Measurements from ENCODE around the gene RAD50.
"Not testable (repeated sequence)": the region's sequence is repeated elsewhere in the genome, so short reads cannot be mapped to it uniquely, and the experiment has no call there.

Gene RAD50

GRCh38 chr5:132556763-132557477, at the start of gene RAD50:
Gene RAD50, plus strand, starts transcription at chr5:132556977. Its CDS starts 348 bp downstream, at chr5:132557325.
- Histone ChIP-seq H3K9ac (ENCODE audit: low read length) (peak within 1 kb of the TSS; percentile 84), H3K36me3 (ENCODE audit: control insufficient read depth, insufficient read depth, low read length) (peaks cover 4% of the 10 kb centered on the region), H3K4me1 (ENCODE audit: control insufficient read depth, insufficient read depth, low read length) (no peaks in the 10 kb centered on the region), H3K27me3 (ENCODE audit: control insufficient read depth, insufficient read depth, low read length) (no peaks in the 10 kb centered on the region), H3K4me3 (ENCODE audit: low read length) (peak within 1 kb of the TSS; percentile 53), H3K9me3 (ENCODE audit: control insufficient read depth, low read length) (no peaks in the 10 kb centered on the region)

- H3K27me3 ChIP-seq (ENCODE audit: control insufficient read depth, insufficient read depth, low read length): no peaks in the 10 kb centered on the region
- H3K4me3 ChIP-seq (ENCODE audit: low read length): no peak overlapping the region
- no peaks in the 10 kb centered on the region for H3K9me3 ChIP-seq (ENCODE audit: control insufficient read depth, low read length)
- H3K9ac ChIP-seq (ENCODE audit: low read length): no peak overlapping the region
- no peaks in the 10 kb centered on the region for H3K36me3 ChIP-seq (ENCODE audit: control insufficient read depth, insufficient read depth, low read length)
- peaks cover 21% of the 10 kb centered on the region for H3K4me1 ChIP-seq (ENCODE audit: control insufficient read depth, insufficient read depth, low read length)
Measured at GRCh38 chr5:132510076-132510475, 46.7 kb upstream of the RAD50 start.

GRCh38 chr5:132513618-132514336, 43.0 kb upstream of the RAD50 start:
- not testable (repeated sequence) for H3K9me3 ChIP-seq (ENCODE audit: control insufficient read depth, low read length); H3K4me3 ChIP-seq (ENCODE audit: low read length); H3K9ac ChIP-seq (ENCODE audit: low read length); H3K4me1 ChIP-seq (ENCODE audit: control insufficient read depth, insufficient read depth, low read length); H3K36me3 ChIP-seq (ENCODE audit: control insufficient read depth, insufficient read depth, low read length); H3K27me3 ChIP-seq (ENCODE audit: control insufficient read depth, insufficient read depth, low read length)

GRCh38 chr5:132522067-132522466, 34.7 kb upstream of the RAD50 start:
- not testable (repeated sequence) for H3K27me3 ChIP-seq (ENCODE audit: control insufficient read depth, insufficient read depth, low read length); H3K4me3 ChIP-seq (ENCODE audit: low read length); H3K4me1 ChIP-seq (ENCODE audit: control insufficient read depth, insufficient read depth, low read length); H3K9ac ChIP-seq (ENCODE audit: low read length); H3K36me3 ChIP-seq (ENCODE audit: control insufficient read depth, insufficient read depth, low read length); H3K9me3 ChIP-seq (ENCODE audit: control insufficient read depth, low read length)

GRCh38 chr5:132524877-132525276, 31.9 kb upstream of the RAD50 start:
- H3K36me3 ChIP-seq (ENCODE audit: control insufficient read depth, insufficient read depth, low read length); H3K9ac ChIP-seq (ENCODE audit: low read length); H3K9me3 ChIP-seq (ENCODE audit: control insufficient read depth, low read length); H3K4me1 ChIP-seq (ENCODE audit: control insufficient read depth, insufficient read depth, low read length); H3K4me3 ChIP-seq (ENCODE audit: low read length); H3K27me3 ChIP-seq (ENCODE audit: control insufficient read depth, insufficient read depth, low read length): not testable (repeated sequence)

- Histone ChIP-seq H3K4me3 (ENCODE audit: low read length) (no peak overlapping the region), H3K27me3 (ENCODE audit: control insufficient read depth, insufficient read depth, low read length) (no peaks in the 10 kb centered on the region), H3K9me3 (ENCODE audit: control insufficient read depth, low read length) (no peaks in the 10 kb centered on the region), H3K9ac (ENCODE audit: low read length) (no peak overlapping the region), H3K4me1 (ENCODE audit: control insufficient read depth, insufficient read depth, low read length) (peaks cover 8% of the 10 kb centered on the region), H3K36me3 (ENCODE audit: control insufficient read depth, insufficient read depth, low read length) (no peaks in the 10 kb centered on the region)
Measured at GRCh38 chr5:132525299-132525724, 31.5 kb upstream of the RAD50 start.

GRCh38 chr5:132526290-132526973, 30.3 kb upstream of the RAD50 start:
- Histone ChIP-seq H3K36me3 (ENCODE audit: control insufficient read depth, insufficient read depth, low read length) (no peaks in the 10 kb centered on the region), H3K4me3 (ENCODE audit: low read length) (peak overlapping the region; percentile 36), H3K27me3 (ENCODE audit: control insufficient read depth, insufficient read depth, low read length) (no peaks in the 10 kb centered on the region), H3K9ac (ENCODE audit: low read length) (peak overlapping the region; percentile 66), H3K4me1 (ENCODE audit: control insufficient read depth, insufficient read depth, low read length) (peaks cover 8% of the 10 kb centered on the region), H3K9me3 (ENCODE audit: control insufficient read depth, low read length) (no peaks in the 10 kb centered on the region)

GRCh38 chr5:132526974-132527564, 29.7 kb upstream of the RAD50 start:
- peak overlapping the region; percentile 66 for H3K9ac ChIP-seq (ENCODE audit: low read length)
- no peaks in the 10 kb centered on the region for H3K9me3 ChIP-seq (ENCODE audit: control insufficient read depth, low read length)
- H3K4me3 ChIP-seq (ENCODE audit: low read length): peak overlapping the region; percentile 36
- H3K4me1 ChIP-seq (ENCODE audit: control insufficient read depth, insufficient read depth, low read length): peaks cover 13% of the 10 kb centered on the region
- no peaks in the 10 kb centered on the region for H3K27me3 ChIP-seq (ENCODE audit: control insufficient read depth, insufficient read depth, low read length)
- H3K36me3 ChIP-seq (ENCODE audit: control insufficient read depth, insufficient read depth, low read length): no peaks in the 10 kb centered on the region

- peaks cover 13% of the 10 kb centered on the region for H3K4me1 ChIP-seq (ENCODE audit: control insufficient read depth, insufficient read depth, low read length)
- H3K4me3 ChIP-seq (ENCODE audit: low read length): no peak overlapping the region
- no peaks in the 10 kb centered on the region for H3K27me3 ChIP-seq (ENCODE audit: control insufficient read depth, insufficient read depth, low read length)
- H3K9me3 ChIP-seq (ENCODE audit: control insufficient read depth, low read length): no peaks in the 10 kb centered on the region
- no peak overlapping the region for H3K9ac ChIP-seq (ENCODE audit: low read length)
- no peaks in the 10 kb centered on the region for H3K36me3 ChIP-seq (ENCODE audit: control insufficient read depth, insufficient read depth, low read length)
Measured at GRCh38 chr5:132528021-132528420, 28.8 kb upstream of the RAD50 start.

GRCh38 chr5:132528866-132529634, 27.7 kb upstream of the RAD50 start:
- H3K36me3 ChIP-seq (ENCODE audit: control insufficient read depth, insufficient read depth, low read length): no peaks in the 10 kb centered on the region
- no peak overlapping the region for H3K4me3 ChIP-seq (ENCODE audit: low read length)
- peaks cover 13% of the 10 kb centered on the region for H3K4me1 ChIP-seq (ENCODE audit: control insufficient read depth, insufficient read depth, low read length)
- H3K9ac ChIP-seq (ENCODE audit: low read length): no peak overlapping the region
- H3K27me3 ChIP-seq (ENCODE audit: control insufficient read depth, insufficient read depth, low read length): no peaks in the 10 kb centered on the region
- no peaks in the 10 kb centered on the region for H3K9me3 ChIP-seq (ENCODE audit: control insufficient read depth, low read length)

GRCh38 chr5:132530946-132531345, 25.8 kb upstream of the RAD50 start:
- H3K4me3 ChIP-seq (ENCODE audit: low read length): no peak overlapping the region
- H3K9me3 ChIP-seq (ENCODE audit: control insufficient read depth, low read length): no peaks in the 10 kb centered on the region
- H3K4me1 ChIP-seq (ENCODE audit: control insufficient read depth, insufficient read depth, low read length): peaks cover 13% of the 10 kb centered on the region
- H3K27me3 ChIP-seq (ENCODE audit: control insufficient read depth, insufficient read depth, low read length): no peaks in the 10 kb centered on the region
- H3K36me3 ChIP-seq (ENCODE audit: control insufficient read depth, insufficient read depth, low read length): no peaks in the 10 kb centered on the region
- H3K9ac ChIP-seq (ENCODE audit: low read length): no peak overlapping the region
